GM12878 (cell line): ENCODE data around the gene NIN. TPM values are rescaled to one million over a fixed set of nuclear protein-coding genes. Genes with fewer than 3 reads are reported as not detected.

Experiments used
- ATAC-seq: fragments of 200-7000 bp; cut with Tn5 transposase; 3 replicates; pipeline ENCODE4 v1.9.1; 2020; ENCODE audit warnings: mild to moderate bottlenecking, moderate library complexity
- BruUV-seq: library from RNA; stranded (reverse); fragments of 400-500 nt; replicated peaks from 2 replicates; lab custom pipeline; 2021; lab: Mats Ljungman, UMichigan
- CTCF ChIA-PET: fragments of 300-600 bp; sonication (Branson Sonifier 250); formaldehyde crosslinking; extraction: SDS; loops from one replicate; lab custom pipeline; 2021; ENCODE audit warnings: inconsistent platforms; lab: Yijun Ruan, JAX
- POLR2A ChIA-PET: fragments of 350-600 bp; formaldehyde crosslinking; extraction: SDS; loops from one replicate; lab custom pipeline; 2021; ENCODE audit warnings: inconsistent platforms; lab: Charles Lee
- RAD21 ChIA-PET: fragments of 300-600 bp; sonication (Branson Sonifier 250); formaldehyde crosslinking; loops from one replicate; lab custom pipeline; 2023; ENCODE audit warnings: antibody characterized with exemption; ENCODE audit not compliant: unreplicated experiment; lab: Charles Lee
- SMC1A ChIA-PET: fragments of 300-600 bp; sonication (Branson Sonifier 250); formaldehyde crosslinking; loops from one replicate; lab custom pipeline; 2023; ENCODE audit not compliant: unreplicated experiment, uncharacterized antibody; lab: Charles Lee
- DNase-seq: peaks from one replicate; pipeline ENCODE4 v3.0.0-alpha.2; 2011; ENCODE audit warnings: low read depth, low spot score
- FAIRE-seq: peaks from 3 replicates; lab custom pipeline; 2011; peaks lifted over from hg19 to GRCh38; lab: Jason Lieb, UNC
- H2AFZ ChIP-seq: 2 replicates; pipeline ENCODE4 v1.6.0; 2011; ENCODE audit warnings: low read depth, low read length, control low read depth; ENCODE audit not compliant: control insufficient read depth
- H3K27ac ChIP-seq: 2 replicates; pipeline ENCODE4 v1.5.1; 2011; ENCODE audit warnings: control low read depth; ENCODE audit not compliant: control insufficient read depth, insufficient read depth
- H3K27me3 ChIP-seq, 2 experiments: replicated peaks in 1 of 2; 2 replicates each; pipeline versions ENCODE4 v1.6.0 to v1.6.1; 2011; ENCODE audit warnings: low read length in 1 of 2; ENCODE audit not compliant: control insufficient read depth in 2 of 2, insufficient read depth in 2 of 2
- H3K36me3 ChIP-seq, 2 experiments: 2 replicates each; pipeline ENCODE4 v1.5.1; 2011; ENCODE audit warnings: low read length in 1 of 2; ENCODE audit not compliant: control insufficient read depth in 2 of 2, insufficient read depth in 2 of 2
- H3K4me1 ChIP-seq: 2 replicates; pipeline ENCODE4 v1.6.1; 2011; ENCODE audit warnings: mild to moderate bottlenecking, low read length, moderate library complexity, mixed read lengths; ENCODE audit not compliant: control insufficient read depth, insufficient read depth
- H3K4me2 ChIP-seq: 2 replicates; pipeline ENCODE4 v1.6.0; 2011; ENCODE audit warnings: control low read depth; ENCODE audit not compliant: control insufficient read depth, insufficient read depth
- H3K4me3 ChIP-seq: fragments of 200-600 bp; sonication (generic); 2 replicates; pipeline ENCODE4 v1.5.1; 2016
- H3K79me2 ChIP-seq: 2 replicates; pipeline ENCODE4 v1.6.0; 2011; ENCODE audit warnings: low read length; ENCODE audit not compliant: control insufficient read depth, insufficient read depth
- H3K9ac ChIP-seq: 2 replicates; pipeline ENCODE4 v1.8.0; 2011; ENCODE audit warnings: low read length, control low read depth, mixed read lengths; ENCODE audit not compliant: control insufficient read depth, insufficient read depth
- H3K9me3 ChIP-seq: replicated peaks from 3 replicates; pipeline ENCODE4 v1.5.1; 2011; ENCODE audit warnings: mild to moderate bottlenecking, low read length; ENCODE audit not compliant: control insufficient read depth, insufficient read depth
- H4K20me1 ChIP-seq: 2 replicates; pipeline ENCODE4 v1.6.0; 2011; ENCODE audit not compliant: control insufficient read depth, insufficient read depth
- CEBPZ ChIP-seq: fragments of 150-350 bp; IDR thresholded peaks from 2 replicates; pipeline ENCODE4 v1.6.1; 2016; ENCODE audit warnings: low read depth, low read length
- CREB1 ChIP-seq: IDR thresholded peaks from 2 replicates; pipeline ENCODE4 v1.6.1; 2012; ENCODE audit warnings: low read depth, mild to moderate bottlenecking, inconsistent platforms
- FOXM1 ChIP-seq: IDR thresholded peaks from 2 replicates; pipeline ENCODE4 v1.6.1; 2012; ENCODE audit warnings: low read depth, mild to moderate bottlenecking, inconsistent platforms, low read length, moderate library complexity
- HDAC2 ChIP-seq: fragments of 200-600 bp; sonication (generic); IDR thresholded peaks from 2 replicates; pipeline ENCODE4 v1.6.1; 2017
- JUND ChIP-seq: IDR thresholded peaks from 2 replicates; pipeline ENCODE4 v1.6.1; 2012; ENCODE audit warnings: low read depth, mild to moderate bottlenecking, low read length, improper control_type of control experiment, moderate library complexity
- NFYA ChIP-seq: IDR thresholded peaks from 2 replicates; pipeline ENCODE4 v1.6.1; 2011; ENCODE audit warnings: low read depth, mild to moderate bottlenecking, low read length, improper control_type of control experiment, borderline replicate concordance
- PAX8 ChIP-seq: fragments of 450-650 bp; IDR thresholded peaks from 2 replicates; pipeline ENCODE4 v1.6.1; 2017; ENCODE audit warnings: mild to moderate bottlenecking, moderate library complexity
- SIX5 ChIP-seq: IDR thresholded peaks from 2 replicates; pipeline ENCODE4 v1.6.1; 2011; ENCODE audit warnings: mild to moderate bottlenecking, low read depth, low read length, moderate library complexity; ENCODE audit not compliant: severe bottlenecking
- STAT3 ChIP-seq: IDR thresholded peaks from 2 replicates; pipeline ENCODE4 v1.6.1; 2011; ENCODE audit warnings: low read depth, low read length, improper control_type of control experiment
- ZNF592 ChIP-seq: fragments of 450-650 bp; IDR thresholded peaks from 2 replicates; pipeline ENCODE4 v1.6.1; 2017; ENCODE audit warnings: mild to moderate bottlenecking, moderate library complexity
- WGBS: methylation state at CpG from one replicate; pipeline ENCODE4 v1.1.6; 2016; ENCODE audit warnings: low lambda C conversion rate; ENCODE audit not compliant: insufficient replicate concordance, insufficient coverage; ENCODE audit errors: missing lambda C conversion rate; 5-methylcytosine and 5-hydroxymethylcytosine counted together
- in situ Hi-C: fragments of 300-500 bp; cut with MboI; formaldehyde crosslinking; loops from 9 replicates; pipeline ENCODE4 v1.14.3; 2018; ENCODE audit warnings: mixed read lengths
- intact Hi-C: fragments of 100-400 bp; cut with micrococcal nuclease; formaldehyde crosslinking; loops from one replicate; pipeline ENCODE4 v1.14.2; 2022; ENCODE audit not compliant: unreplicated experiment
- polyA plus RNA-seq, 11 experiments: library from polyadenylated mRNA; depleted of rRNA in 4 of 11; unstranded in 6 of 11; stranded (reverse) in 5 of 11; fragments of >200 nt; fragmentation: Nextera tagmentation in 4 of 11; fragmentation: Illumina TruSeq in 1 of 11; extraction: Ambion mirVana in 4 of 11; extraction: Trizol in 1 of 11; gene quantifications; 1 replicate in 1 of 11; 2 replicates in 10 of 11; pipeline versions ENCODE4 v1.2.1 to v1.2.3, GENCODE V29; 2011 to 2016; ENCODE audit warnings: inconsistent platforms in 2 of 11, missing spikeins in 2 of 11, low read depth in 1 of 11
- total RNA-seq, 4 experiments: library from RNA; depleted of rRNA in 3 of 4; stranded (reverse); fragments of >200 nt in 3 of 4; fragmentation: Illumina TruSeq in 1 of 4; extraction: Trizol in 1 of 4; gene quantifications; 2 replicates each; pipeline versions ENCODE4 v1.2.1 to v1.2.3, GENCODE V29; 2013 to 2021
- TF ChIP-seq, protein P1 (sequence below): fragments of 450-650 bp; formaldehyde crosslinking; IDR thresholded peaks from 2 replicates; pipeline ENCODE4 v1.4.0; 2022; ENCODE audit warnings: mild to moderate bottlenecking, moderate library complexity

The NIN gene
- total and polyA plus RNA-seq, 10 of the 15 experiments (the other 5 are each of a cell fraction or from before 2014, with no cell fraction given), result 16.2 to 135 (median 70.3) TPM

GRCh38 chr14:50769863-50770500 is 61.0 kb downstream of the NIN start:
- no peak for FAIRE-seq
- Histone ChIP-seq H3K79me2 (no peaks in the 10 kb centered on the region), H3K27me3 (no peaks in the 10 kb centered on the region), H2AFZ (no peak overlapping the region), H3K36me3 (peaks cover 17 to 71% of the 10 kb centered on the region in 2 experiments), H3K9ac (no peak overlapping the region), H3K9me3 (no peaks in the 10 kb centered on the region), H3K4me2 (no peak overlapping the region), H3K4me1 (no peaks in the 10 kb centered on the region), H4K20me1 (no peaks in the 10 kb centered on the region; the same call in 1 of the 2 replicates), H3K4me3 (no peak overlapping the region), H3K27ac (no peak overlapping the region)
- ChIA-PET RAD21 (interaction anchor here (1.5 kb wide), 1 partner anchor 90 kb away, joined by 5 read pairs; no protein-coding TSS in a partner anchor), SMC1A (interaction anchor here (1.5 to 11.8 kb wide), 2 partner anchors 44 to 91 kb away, joined by 3 to 229 read pairs; no protein-coding TSS in a partner anchor), POLR2A (no interaction called here), CTCF (interaction anchor here (0.8 kb wide), 1 partner anchor 90 kb away, joined by 4 read pairs; no protein-coding TSS in a partner anchor)
- TF ChIP-seq STAT3 (no peak), HDAC2 (no peak), CREB1 (no peak), NFYA (no peak), ZNF592 (no peak), SIX5 (no peak), CEBPZ (no peak), PAX8 (no peak), JUND (no peak), FOXM1 (no peak)
- TF ChIP-seq, protein P1, sequence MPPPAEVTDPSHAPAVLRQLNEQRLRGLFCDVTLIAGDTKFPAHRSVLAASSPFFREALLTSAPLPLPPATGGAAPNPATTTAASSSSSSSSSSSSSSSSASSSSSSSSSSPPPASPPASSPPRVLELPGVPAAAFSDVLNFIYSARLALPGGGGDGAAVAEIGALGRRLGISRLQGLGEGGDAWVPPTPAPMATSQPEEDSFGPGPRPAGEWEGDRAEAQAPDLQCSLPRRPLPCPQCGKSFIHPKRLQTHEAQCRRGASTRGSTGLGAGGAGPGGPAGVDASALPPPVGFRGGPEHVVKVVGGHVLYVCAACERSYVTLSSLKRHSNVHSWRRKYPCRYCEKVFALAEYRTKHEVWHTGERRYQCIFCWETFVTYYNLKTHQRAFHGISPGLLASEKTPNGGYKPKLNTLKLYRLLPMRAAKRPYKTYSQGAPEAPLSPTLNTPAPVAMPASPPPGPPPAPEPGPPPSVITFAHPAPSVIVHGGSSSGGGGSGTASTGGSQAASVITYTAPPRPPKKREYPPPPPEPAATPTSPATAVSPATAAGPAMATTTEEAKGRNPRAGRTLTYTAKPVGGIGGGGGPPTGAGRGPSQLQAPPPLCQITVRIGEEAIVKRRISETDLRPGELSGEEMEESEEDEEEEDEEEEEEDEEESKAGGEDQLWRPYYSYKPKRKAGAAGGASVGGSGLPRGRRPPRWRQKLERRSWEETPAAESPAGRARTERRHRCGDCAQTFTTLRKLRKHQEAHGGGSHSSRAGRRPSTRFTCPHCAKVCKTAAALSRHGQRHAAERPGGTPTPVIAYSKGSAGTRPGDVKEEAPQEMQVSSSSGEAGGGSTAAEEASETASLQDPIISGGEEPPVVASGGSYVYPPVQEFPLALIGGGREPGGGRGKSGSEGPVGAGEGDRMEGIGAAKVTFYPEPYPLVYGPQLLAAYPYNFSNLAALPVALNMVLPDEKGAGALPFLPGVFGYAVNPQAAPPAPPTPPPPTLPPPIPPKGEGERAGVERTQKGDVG (CRISPR knock-in tag), result no peak
- no TSS peak for BruUV-seq
- no peak for ATAC-seq
- DNase-seq, result no peak
- 97% methylated on average over 13 of the region's 13 CpGs for whole genome bisulfite sequencing
- intact Hi-C loops (loop anchor here (10.0 kb wide), 1 partner anchor 425 kb away; no protein-coding TSS in a partner anchor), in situ Hi-C loops (loop anchor here (5.0 kb wide), 2 partner anchors 168 to 228 kb away; no protein-coding TSS in a partner anchor)
